A549 (cell line): ENCODE measurements around the gene LATS2.

Source experiments
- BHLHE40 ChIP-seq: IDR thresholded peaks from 2 replicates; pipeline ENCODE4 v1.6.1; 2012; ENCODE audit warnings: low read depth, low read length, inconsistent platforms
- CBX2 ChIP-seq: fragments of 200-600 bp; sonication (generic); IDR thresholded peaks from 2 replicates; pipeline ENCODE4 v1.6.1; 2016; ENCODE audit warnings: low read depth, mild to moderate bottlenecking, borderline replicate concordance
- CHD2 ChIP-seq: fragments of 150-350 bp; IDR thresholded peaks from 2 replicates; pipeline ENCODE4 v1.6.1; 2014; ENCODE audit warnings: low read length; ENCODE audit not compliant: partially characterized antibody
- ELK1 ChIP-seq: fragments of 150-350 bp; IDR thresholded peaks from 2 replicates; pipeline ENCODE4 v1.6.1; 2014; ENCODE audit warnings: low read depth, mild to moderate bottlenecking, low read length
- EP300 ChIP-seq, 2 experiments: fragments of >200 bp; sonication (Bioruptor Twin); formaldehyde crosslinking; IDR thresholded peaks; 2 replicates in 1 of 2; 3 replicates in 1 of 2; pipeline ENCODE4 v1.6.1; 2016 to 2017
- JUN ChIP-seq, 2 experiments: fragments of >200 bp; sonication (Bioruptor Twin); formaldehyde crosslinking; IDR thresholded peaks; 2 replicates in 1 of 2; 3 replicates in 1 of 2; pipeline ENCODE4 v1.6.1; 2016 to 2017
- MAX ChIP-seq: IDR thresholded peaks from 2 replicates; pipeline ENCODE4 v1.6.1; 2012
- POLR2A ChIP-seq: IDR thresholded peaks from 2 replicates; pipeline ENCODE4 v1.6.1; 2012; ENCODE audit warnings: mild to moderate bottlenecking, low read length
- RAD21 ChIP-seq, 2 experiments: fragments of >200 bp in 1 of 2; sonication (Bioruptor Twin) in 1 of 2; formaldehyde crosslinking in 1 of 2; IDR thresholded peaks in 1 of 2; conservative IDR thresholded peaks in 1 of 2; 2 replicates in 1 of 2; 3 replicates in 1 of 2; pipeline ENCODE4 v1.6.1; 2012 to 2018; ENCODE audit warnings: inconsistent platforms in 1 of 2
- TF ChIP-seq, protein P1 (sequence below): fragments of >200 bp; sonication (Bioruptor Twin); formaldehyde crosslinking; IDR thresholded peaks from 3 replicates; pipeline ENCODE4 v1.5.1; 2016

DNA sequence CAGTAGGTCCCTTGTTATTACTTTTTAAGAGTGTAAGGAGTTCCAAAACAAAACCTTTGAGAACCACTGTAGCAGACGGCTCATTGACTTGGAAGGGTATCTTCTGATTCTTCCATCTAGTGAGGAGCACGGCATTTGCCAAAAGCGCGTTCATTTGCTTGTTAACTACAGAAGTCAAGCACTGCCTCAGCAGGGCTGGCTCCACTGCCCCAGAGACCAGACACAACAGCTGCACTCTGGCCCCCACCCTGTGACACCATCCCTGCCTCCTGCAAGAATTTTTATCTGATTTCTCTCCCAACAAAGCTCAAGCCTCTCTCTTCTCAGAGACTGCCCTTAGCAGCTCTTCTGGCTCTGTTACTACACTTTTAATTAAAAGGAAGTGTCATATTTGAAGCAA is 138.1 kb downstream of the LATS2 start:
- TF ChIP-seq JUN (IDR thresholded peaks at IDR 0.05) (no peak), CBX2 (no peak), POLR2A (no peak), RAD21 (conservative IDR thresholded peaks at IDR 0.05 in 1 of 2, IDR thresholded peaks at IDR 0.05 in 1 of 2) (no peak), BHLHE40 (no peak), CHD2 (no peak), ELK1 (no peak), MAX (no peak), EP300 (IDR thresholded peaks at IDR 0.05) (no peak)
- TF ChIP-seq, protein P1, sequence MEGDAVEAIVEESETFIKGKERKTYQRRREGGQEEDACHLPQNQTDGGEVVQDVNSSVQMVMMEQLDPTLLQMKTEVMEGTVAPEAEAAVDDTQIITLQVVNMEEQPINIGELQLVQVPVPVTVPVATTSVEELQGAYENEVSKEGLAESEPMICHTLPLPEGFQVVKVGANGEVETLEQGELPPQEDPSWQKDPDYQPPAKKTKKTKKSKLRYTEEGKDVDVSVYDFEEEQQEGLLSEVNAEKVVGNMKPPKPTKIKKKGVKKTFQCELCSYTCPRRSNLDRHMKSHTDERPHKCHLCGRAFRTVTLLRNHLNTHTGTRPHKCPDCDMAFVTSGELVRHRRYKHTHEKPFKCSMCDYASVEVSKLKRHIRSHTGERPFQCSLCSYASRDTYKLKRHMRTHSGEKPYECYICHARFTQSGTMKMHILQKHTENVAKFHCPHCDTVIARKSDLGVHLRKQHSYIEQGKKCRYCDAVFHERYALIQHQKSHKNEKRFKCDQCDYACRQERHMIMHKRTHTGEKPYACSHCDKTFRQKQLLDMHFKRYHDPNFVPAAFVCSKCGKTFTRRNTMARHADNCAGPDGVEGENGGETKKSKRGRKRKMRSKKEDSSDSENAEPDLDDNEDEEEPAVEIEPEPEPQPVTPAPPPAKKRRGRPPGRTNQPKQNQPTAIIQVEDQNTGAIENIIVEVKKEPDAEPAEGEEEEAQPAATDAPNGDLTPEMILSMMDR, result no peak
